LNCaP clone FGC (cell line): Measurements from ENCODE around the gene CRISPLD2.
"Not testable (repeated sequence)": the region's sequence is repeated elsewhere in the genome, so short reads cannot be mapped to it uniquely, and the experiment has no call there.

Experiments
- DNase-seq: peaks from one replicate; pipeline ENCODE4 v3.0.0-alpha.2; 2011; ENCODE audit warnings: low read depth
- H3K4me3 ChIP-seq: 2 replicates; pipeline ENCODE4 v1.5.1; 2011; ENCODE audit warnings: mild to moderate bottlenecking, low read depth, low read length, control low read depth
- TF ChIP-seq, protein P1 (sequence below): IDR thresholded peaks from 2 replicates; pipeline ENCODE4 v1.5.1; 2012; ENCODE audit warnings: mild to moderate bottlenecking; ENCODE audit not compliant: control insufficient read depth, insufficient read depth; ENCODE audit errors: extremely low read depth

CRISPLD2 gene

DNA sequence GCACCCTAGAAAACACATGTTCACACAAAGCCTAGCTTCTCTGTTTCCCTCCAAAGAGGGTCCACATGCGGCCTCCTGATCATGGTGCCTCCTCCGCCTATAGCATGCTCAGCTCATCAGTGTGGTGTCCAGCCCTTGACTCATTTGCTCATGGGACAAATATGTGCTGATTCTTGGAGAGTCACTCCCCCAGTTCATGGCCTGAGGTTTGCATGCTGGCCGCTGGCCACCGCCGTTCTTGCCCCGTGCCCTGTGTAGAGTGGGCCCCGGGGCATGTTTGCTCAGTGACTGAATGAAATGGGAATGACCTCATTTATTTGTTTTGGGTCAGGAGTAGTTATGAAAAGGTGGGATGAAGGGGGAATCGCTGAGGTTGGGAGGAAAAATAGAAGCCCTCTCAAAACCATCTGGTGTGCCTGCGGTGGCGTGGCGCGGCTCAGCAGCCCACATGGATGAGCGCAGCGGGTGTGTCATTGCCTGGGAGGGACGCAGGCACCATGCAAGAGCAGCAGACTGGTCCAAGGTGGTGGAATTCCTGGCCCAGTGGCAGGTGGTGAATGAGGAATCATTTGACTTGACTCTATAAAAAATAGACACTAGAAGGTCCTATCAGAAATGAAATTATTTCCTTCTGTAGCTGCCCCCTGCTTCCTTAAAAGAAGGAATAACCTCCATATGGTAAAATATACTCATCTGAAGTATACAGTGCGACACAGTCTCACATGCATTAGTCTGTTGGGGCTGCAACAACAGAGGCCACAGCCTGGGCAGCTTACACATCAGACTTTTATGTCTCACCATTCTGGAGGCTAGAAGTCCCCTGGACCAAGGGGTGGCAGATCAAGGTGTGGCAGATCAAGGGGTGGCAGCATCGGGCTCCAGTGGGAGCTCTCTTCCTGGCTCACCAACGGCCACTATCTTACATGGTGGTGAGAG lies 31.7 kb downstream of the CRISPLD2 start:
- no peak for DNase-seq
- TF ChIP-seq, protein P1, sequence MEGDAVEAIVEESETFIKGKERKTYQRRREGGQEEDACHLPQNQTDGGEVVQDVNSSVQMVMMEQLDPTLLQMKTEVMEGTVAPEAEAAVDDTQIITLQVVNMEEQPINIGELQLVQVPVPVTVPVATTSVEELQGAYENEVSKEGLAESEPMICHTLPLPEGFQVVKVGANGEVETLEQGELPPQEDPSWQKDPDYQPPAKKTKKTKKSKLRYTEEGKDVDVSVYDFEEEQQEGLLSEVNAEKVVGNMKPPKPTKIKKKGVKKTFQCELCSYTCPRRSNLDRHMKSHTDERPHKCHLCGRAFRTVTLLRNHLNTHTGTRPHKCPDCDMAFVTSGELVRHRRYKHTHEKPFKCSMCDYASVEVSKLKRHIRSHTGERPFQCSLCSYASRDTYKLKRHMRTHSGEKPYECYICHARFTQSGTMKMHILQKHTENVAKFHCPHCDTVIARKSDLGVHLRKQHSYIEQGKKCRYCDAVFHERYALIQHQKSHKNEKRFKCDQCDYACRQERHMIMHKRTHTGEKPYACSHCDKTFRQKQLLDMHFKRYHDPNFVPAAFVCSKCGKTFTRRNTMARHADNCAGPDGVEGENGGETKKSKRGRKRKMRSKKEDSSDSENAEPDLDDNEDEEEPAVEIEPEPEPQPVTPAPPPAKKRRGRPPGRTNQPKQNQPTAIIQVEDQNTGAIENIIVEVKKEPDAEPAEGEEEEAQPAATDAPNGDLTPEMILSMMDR, result no peak
- H3K4me3 ChIP-seq, result no peak overlapping the region

DNA sequence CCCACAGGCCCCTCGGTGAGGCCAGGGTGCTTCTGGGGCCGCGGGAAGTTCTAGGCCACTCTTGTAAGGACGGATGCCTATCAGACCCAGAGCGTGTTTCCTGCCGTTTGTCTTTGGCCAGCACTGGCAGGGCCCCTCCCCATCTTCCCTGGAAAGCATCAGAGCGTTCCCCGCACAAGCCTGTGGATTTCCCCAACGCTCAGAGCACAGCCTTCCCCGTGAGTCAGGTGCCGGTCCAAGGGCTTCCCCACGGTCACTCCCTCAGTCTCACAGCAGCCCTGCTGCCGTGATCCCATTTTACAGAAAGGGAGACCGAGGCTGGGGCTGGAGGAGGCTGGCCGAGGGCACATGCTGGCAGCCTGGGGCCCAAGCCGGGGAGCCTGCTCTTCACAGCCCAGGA lies 33.7 kb downstream of the CRISPLD2 start:
- H3K4me3 ChIP-seq, result no peak overlapping the region
- no peak for DNase-seq
- TF ChIP-seq, protein P1, result no peak

DNA sequence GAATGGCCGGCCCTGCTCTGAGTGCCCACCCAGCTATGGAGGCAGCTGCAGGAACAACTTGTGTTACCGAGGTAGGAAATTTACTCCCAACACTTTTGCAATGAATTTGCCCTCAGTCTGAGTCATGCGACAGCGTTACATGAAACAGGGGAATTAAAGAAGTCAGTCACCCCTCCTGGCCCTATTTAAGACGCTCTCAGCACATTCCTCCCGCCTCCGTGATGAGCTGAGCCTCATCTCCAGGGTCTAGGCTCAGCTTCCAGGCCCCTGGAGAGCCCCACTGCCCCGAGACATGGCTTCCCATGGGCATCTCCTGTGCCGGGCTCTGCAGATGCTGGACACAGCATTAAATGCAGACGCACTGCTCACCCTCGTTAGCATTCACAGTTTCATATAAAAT lies 35.0 kb downstream of the CRISPLD2 start:
- DNase-seq, result no peak
- no peak overlapping the region for H3K4me3 ChIP-seq
- TF ChIP-seq, protein P1, result no peak

DNA sequence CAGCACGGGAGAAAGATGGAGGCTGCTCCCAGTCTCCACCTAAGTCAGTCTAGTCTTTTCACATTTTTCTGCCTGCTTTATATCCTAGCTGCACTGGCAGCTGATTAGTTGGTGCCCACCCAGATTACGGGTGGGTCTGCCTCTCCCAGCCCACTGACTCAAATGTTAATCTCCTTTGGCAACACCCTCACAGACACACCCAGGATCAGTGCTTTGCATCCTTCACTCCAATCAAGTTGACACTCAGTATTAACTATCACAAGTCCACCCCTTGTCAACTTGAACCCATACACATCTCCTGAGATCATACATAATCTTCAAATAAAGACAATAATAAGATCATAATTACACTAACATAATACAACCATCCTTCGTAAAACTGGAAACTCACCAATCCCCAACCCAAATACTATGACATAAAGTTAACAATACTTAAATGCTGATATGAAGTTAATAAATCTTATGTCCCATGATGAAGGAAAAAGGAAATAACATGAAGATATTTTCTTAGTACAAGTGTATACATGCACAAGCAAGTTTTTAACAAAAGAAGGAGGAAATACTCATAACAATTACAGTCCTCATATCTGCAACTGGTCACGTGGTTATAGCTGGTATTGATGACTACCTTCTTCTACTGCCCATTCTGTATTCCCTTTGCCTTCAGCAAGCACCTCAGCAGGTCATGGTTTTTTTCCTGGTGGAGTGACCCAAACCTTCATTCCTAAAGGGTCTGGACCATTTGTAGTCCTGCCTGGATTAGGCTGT lies 35.8 kb downstream of the CRISPLD2 start:
- DNase-seq, H3K4me3 ChIP-seq: not testable (repeated sequence)

DNA sequence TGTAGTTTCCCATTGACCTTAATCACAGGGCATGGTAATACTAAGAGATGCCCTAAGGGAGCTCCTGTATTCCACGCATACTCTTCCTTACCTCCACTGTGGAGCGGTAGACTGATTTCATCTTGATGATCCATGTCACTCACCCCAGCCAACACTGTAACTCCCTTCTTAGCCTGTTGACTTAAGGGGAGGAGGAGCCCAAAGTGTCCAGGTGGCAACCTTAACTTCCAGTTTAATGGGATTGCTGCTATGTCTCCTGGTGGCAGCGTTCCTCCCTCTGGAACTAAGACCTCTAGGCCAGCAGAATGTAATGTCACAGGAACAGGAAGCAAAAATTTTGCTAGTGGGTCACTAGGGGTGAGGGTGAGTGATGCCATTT lies 36.4 kb downstream of the CRISPLD2 start:
- H3K4me3 ChIP-seq, result not testable (repeated sequence)
- peak; percentile 30 for DNase-seq

DNA sequence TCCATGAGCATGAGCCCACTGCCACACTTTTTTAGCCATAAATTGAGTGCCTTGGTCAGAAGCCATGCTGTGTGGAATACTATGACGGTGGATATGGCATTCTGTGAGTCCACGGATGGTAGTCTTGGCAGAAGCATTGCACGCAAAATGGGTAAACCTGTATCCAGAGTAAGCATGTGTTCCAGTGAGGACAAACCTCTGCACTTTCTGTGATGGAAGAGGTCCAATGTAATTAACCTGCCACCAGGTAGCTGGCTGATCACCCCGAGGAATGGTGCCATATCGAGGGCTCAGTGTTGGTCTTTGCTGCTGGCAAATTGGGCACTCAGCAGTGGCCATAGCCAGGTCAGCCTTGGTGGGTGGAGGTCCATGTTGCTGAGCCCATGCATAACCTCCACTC lies 37.0 kb downstream of the CRISPLD2 start:
- not testable (repeated sequence) for H3K4me3 ChIP-seq, DNase-seq

DNA sequence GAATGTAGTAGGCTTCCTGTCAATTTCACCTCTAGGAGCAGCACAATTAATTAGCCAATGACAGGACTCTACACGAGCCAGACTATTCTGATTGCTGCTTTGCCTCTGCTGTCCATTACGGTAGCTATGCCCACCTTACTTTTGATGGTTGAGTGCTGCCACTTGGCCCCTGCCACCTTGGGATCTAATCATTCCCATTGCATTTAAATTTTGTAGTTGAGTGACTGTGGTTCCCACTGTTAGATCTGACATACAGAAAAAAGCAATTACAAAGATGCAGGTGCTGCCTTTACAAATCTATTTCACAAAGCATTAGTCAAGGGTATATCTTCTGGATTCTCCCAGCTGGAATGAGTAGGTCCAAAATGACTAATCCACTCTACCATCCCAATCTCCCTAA lies 39.9 kb downstream of the CRISPLD2 start:
- H3K4me3 ChIP-seq, result no peak overlapping the region
- no peak for DNase-seq
- TF ChIP-seq, protein P1, result no peak

DNA sequence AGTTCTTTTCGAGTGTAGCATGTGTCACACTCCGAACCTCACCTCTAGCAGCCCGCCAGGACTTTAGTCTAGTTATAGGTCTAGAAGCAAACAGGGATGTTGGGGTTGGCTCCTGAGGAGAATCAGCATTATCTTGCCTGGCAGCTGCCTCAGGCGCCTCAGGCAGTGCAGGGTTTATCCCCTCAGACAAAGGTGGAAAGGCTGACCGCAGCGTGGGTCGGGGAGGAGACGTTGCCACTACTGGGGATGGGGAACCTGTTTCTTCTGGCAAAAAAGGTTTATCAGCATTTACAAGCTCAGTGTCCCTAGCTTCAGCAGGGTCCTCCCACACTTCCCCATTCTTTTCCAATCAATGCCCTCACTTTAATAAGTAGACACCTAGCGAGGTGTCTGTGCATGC lies 40.6 kb downstream of the CRISPLD2 start:
- H3K4me3 ChIP-seq, result no peak overlapping the region

More for the DNA sequence above, 40.6 kb downstream of the CRISPLD2 start:
- TF ChIP-seq, protein P1, result no peak
- no peak for DNase-seq
